T-helper 9 cell (primary cell): ENCODE measurements around the gene ADAMTS14.
"Not testable (repeated sequence)": the region's sequence is repeated elsewhere in the genome, so short reads cannot be mapped to it uniquely, and the experiment has no call there.

Source experiments
- DNase-seq: peaks from one replicate; pipeline ENCODE4 v3.0.0-alpha.2; 2020

Gene ADAMTS14

DNA sequence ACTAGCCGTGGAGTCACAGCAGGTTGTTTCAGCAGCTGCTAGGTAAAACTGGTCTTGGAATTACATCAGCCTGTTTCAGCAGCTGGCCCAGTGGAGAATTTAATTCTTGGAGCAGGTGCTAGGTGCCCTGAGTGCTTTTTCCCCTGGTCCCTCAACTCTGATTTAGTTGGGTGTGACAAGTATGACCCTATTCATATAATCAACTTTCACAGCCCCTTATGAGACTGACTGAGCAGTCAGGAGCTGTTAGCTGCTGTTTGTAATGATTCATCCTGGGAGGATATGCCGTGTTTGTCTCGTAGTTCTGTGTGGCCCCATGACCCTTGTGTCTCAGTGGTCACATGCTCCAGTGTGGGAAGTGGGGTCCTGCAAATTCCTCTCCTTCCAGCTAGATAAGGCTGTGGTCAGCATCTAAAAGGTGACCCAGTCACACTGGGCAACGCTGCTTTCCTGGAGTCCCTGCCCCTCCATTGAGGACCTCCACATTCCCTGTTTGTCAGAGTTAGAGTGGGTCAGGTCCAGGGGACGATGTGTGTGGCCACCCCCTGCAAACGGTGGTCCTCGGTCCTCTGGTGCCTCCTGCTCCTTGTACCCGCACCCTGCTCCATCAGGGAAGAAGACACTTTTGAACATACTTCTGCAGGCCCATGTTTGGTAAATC is 84.5 kb downstream of the ADAMTS14 start:
- DNase-seq: no peak

DNA sequence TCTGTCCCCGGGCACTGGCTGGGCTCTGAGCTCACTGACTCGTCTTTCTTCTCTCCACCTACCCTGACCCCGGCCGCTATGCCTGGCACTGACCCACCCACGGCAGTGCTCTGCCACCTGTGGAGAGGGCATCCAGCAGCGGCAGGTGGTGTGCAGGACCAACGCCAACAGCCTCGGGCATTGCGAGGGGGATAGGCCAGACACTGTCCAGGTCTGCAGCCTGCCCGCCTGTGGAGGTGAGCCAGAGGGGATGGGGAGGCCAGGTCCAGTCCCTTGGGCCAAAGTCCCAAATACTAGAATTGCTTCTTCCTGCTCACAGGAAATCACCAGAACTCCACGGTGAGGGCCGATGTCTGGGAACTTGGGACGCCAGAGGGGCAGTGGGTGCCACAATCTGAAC is 85.5 kb downstream of the ADAMTS14 start:
- DNase-seq: no peak

DNA sequence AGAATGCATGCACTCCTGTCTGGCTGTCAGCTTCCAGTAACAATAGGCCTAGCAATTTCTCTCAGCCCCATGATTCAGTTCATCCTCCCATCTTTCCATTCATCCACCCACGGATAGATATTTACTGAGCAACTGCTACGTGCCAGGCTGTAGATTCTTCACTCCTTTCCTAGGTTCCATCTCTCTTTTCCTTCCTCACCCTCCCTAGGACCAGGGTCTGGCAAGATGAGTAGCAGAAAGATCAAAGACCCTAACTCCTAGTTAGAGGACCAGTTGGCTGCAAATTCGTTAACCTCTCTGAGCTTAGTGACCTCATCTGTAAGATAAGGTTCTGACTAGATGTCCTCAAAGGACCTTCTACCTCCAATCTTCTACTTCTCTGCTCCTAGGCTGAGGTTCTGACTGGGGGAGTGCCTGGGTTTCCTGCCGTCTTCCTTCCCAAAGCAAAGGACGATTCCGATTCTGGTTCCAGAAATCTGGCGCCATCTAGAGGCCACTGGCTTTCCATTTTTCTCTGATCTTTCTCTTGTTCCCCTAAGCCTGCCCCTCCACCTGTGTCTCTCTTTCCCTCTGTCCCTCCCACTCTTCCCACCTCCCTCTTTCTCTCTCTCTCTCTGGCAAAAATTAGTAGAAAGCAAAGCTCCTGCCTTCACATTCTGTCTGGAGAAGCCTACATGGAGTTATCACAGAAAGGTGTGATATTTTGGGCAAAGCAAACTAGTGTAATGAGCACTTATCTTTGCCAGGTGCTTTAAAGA is 86.6 kb downstream of the ADAMTS14 start:
- peak; percentile 57 for DNase-seq

DNA sequence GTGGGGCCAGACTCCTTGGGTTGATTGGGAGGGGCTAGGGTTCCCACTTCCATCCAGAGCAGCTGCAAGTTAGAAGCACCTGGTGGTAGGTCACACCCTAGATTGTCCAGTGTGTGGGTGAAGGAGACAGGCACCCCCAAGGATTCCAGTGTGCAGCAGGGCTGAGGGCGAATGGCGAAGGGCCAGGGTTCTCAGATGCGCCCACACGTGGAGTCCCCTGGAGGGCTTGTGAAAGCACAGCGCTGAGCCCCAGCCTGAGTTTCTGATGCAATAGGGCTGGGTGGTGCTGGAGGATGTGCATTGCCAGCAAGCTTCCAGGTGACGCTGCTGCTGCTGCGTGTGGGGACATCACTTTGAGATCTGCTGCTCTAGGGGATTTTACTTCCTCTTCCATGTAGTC is 87.5 kb downstream of the ADAMTS14 start:
- no peak for DNase-seq

DNA sequence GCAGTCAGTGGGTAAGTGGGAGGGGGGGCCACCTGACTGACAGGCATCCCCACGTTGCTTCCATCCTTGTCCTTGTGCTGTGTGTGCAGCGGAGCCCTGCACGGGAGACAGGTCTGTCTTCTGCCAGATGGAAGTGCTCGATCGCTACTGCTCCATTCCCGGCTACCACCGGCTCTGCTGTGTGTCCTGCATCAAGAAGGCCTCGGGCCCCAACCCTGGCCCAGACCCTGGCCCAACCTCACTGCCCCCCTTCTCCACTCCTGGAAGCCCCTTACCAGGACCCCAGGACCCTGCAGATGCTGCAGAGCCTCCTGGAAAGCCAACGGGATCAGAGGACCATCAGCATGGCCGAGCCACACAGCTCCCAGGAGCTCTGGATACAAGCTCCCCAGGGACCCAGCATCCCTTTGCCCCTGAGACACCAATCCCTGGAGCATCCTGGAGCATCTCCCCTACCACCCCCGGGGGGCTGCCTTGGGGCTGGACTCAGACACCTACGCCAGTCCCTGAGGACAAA is 88.0 kb downstream of the ADAMTS14 start:
- DNase-seq: no peak

DNA sequence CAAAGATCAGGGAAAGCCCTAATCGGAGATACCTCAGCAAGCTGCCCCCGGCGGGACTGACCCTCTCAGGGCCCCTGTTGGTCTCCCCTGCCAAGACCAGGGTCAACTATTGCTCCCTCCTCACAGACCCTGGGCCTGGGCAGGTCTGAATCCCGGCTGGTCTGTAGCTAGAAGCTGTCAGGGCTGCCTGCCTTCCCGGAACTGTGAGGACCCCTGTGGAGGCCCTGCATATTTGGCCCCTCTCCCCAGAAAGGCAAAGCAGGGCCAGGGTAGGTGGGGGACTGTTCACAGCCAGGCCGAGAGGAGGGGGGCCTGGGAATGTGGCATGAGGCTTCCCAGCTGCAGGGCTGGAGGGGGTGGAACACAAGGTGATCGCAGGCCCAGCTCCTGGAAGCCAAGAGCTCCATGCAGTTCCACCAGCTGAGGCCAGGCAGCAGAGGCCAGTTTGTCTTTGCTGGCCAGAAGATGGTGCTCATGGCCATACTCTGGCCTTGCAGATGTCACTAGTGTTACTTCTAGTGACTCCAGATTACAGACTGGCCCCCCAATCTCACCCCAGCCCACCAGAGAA is 88.8 kb downstream of the ADAMTS14 start:
- DNase-seq: no peak

DNA sequence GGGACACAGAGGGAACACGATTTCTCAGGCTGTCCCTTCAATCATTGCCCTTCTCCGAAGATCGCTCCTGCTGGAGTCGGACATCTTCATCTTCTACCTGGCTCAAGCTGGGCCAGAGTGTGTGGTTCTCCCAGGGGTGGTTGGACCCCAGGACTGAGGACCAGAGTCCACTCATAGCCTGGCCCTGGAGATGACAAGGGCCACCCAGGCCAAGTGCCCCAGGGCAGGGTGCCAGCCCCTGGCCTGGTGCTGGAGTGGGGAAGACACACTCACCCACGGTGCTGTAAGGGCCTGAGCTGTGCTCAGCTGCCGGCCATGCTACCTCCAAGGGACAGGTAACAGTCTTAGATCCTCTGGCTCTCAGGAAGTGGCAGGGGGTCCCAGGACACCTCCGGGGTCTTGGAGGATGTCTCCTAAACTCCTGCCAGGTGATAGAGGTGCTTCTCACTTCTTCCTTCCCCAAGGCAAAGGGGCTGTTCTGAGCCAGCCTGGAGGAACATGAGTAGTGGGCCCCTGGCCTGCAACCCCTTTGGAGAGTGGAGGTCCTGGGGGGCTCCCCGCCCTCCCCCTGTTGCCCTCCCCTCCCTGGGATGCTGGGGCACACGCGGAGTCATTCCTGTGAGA is 89.5 kb downstream of the ADAMTS14 start:
- DNase-seq: no peak

DNA sequence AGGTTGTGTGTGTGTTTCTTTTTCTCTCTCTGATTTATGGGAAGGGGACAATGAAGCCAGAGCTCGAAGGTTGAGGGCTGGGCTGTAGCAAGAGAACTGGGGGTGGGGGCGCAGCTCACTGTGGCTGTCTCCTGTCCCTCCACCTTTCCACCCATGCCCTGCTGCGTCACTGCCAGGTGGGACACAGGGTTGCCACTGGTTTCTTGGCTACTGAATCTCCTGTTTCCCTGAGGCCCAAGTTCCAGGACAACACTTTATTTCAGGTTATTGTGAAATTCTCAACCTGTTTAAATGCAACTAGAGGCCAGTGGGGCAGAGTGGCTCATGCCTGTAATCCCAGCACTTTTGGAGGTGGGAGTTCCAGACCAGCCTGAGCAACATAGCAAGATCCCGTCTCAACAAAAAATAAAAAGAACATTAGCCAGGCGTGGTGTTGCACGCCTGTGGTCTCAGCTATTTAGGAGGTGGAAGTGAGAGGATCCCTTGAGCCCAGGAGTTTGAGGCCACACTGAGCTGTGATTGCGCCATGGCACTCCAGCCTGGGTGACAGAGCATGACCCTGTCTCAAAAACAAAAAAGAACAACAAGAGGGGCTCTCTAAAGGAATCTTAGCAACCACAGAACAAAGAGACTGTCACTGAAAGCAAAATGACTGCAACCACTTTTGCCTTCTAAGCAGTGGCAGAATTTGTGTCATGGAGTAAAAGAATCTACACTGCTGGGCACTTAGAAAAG is 90.3 kb downstream of the ADAMTS14 start:
- no peak for DNase-seq

DNA sequence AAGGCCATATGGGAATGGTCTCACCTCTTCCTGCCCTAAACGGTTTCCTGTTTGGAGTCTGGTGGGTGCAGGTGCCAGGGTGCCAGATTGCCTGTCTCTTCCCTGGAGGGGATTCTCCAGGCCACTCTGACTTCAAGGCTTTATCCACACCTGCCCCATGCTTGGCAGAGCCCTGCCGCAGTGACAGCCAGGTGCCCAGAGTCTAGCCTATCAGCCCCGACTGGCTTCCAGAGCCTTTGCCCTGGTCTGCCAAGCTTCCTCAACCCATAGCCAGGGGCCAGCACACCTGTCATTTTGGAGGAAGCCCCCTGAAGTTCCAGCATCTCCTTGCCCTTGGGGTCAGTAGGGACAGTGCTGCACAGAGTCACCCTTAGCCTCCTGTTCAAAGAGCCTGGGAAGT is 91.3 kb downstream of the ADAMTS14 start:
- DNase-seq: no peak

DNA sequence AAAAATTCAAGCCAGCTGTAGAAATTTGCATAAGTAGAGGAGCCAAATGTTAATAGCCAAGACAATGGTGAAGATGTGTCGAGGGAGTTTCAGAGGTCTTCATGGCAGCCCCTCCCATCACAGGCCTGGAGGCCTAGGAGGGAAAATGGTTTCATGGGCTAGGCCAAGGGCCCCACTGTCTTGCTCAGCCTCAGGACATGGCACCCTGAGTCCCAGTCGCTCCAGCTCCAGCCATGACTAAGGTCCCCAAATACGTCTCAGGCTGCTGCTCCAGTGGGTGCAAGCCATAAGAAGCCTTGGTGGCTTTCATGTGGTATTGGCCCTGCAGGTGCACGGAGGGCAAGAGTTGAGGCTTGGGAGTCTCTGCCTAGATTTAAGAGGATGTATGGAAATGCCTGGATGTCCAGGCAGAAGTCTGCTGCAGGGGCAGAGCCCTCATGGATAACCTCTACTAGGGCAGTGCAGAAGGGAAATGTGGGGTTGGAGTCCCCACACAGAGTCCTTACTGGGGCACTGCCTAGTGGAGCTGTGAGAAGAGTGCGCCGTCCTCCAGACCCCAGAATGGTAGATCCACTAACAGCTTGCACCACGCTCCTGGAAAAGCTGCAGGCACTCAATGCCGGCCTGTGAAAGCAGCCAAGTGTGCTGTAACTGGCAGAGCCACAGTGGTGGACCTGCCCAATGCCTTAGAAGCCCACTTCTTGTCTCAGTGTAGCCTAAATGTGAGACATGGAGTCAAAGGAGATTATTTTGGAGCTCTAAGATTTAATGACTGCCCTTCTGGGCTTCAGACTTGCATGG is 93.7 kb downstream of the ADAMTS14 start:
- no peak for DNase-seq

DNA sequence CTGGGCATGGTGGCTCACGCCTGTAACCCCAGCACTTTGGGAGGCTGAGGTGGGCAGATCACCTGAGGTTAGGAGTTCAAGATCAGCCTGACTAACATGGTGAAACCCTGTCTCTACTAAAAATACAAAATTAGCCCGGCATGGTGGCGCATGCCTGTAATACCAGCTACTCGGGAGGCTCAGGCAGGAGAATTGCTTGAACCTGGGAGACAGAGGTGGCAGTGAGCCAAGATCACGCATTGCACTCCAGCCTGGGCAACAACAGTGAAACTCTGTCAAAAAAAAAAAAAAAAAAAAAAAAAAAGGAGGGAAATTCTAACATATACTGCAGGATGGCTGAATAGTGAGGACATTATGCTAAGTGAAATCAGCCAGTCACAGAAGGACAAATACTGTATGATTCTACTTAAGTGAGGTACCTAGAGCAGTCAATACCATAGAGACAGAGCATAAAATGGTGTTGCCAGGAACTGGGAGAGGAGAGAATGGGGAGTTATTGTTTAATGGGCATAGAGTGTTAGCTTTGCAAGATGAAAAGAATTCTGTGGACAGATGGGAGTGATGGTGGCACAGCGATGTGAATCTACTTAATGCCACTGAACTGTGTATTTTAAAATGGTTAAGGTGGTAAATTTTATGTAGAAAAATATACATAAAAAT is 95.8 kb downstream of the ADAMTS14 start:
- not testable (repeated sequence) for DNase-seq

DNA sequence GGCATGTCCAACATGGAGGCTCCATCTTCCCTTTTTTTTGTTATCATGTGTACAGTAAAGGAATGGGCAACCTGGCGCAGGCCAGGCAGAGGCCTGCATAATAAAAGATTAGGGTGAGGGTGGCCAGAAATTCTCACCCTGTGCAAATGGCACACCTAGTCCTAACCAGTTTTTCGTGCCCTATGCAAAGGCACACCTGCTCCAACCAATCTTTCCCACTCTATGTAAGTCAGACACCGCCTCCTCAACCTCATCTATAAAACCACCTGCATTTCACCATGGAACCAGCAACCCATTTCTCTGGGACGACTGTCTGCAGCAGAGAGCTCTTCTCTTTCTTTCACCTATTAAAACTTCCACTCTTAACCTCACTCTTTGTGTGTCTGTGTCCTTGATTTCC is 96.8 kb downstream of the ADAMTS14 start:
- no peak for DNase-seq

DNA sequence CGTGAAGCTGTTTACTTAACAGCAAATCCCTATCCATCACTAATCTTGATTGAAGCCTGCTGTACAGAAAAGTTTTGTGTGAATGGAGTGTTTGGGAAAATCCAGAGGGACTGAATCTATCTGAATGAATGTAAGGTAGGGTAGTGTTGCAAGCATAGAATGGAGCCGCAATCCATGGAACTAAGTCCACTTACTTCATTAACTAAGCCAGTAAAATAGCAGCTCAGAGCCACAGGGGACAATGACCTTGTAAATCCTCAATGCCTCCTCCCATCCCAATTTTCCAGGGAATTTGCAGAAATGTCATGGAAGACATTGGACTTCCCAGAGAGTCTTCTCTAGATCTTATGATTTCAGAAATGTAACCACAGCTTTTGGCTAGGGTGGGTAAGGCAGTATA is 97.7 kb downstream of the ADAMTS14 start:
- DNase-seq: no peak

DNA sequence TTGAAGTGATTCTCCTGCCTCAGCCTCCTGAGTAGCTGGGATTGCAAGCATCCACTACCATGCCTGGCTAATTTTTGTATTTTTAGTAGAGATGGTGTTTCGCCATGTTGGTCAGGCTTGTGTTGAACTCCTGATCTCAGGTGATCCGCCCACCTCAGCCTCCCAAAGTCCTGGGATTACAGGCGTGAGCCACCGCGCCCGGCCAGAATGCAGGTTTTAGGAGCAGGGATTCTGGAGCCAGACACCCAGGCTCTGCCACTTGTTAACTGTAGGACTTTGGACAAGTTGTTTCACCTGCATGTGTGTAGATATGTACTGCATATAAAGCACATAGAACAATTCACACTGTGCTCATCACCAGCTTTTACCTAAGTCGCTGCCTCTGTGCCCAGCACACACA is 98.2 kb downstream of the ADAMTS14 start:
- not testable (repeated sequence) for DNase-seq

DNA sequence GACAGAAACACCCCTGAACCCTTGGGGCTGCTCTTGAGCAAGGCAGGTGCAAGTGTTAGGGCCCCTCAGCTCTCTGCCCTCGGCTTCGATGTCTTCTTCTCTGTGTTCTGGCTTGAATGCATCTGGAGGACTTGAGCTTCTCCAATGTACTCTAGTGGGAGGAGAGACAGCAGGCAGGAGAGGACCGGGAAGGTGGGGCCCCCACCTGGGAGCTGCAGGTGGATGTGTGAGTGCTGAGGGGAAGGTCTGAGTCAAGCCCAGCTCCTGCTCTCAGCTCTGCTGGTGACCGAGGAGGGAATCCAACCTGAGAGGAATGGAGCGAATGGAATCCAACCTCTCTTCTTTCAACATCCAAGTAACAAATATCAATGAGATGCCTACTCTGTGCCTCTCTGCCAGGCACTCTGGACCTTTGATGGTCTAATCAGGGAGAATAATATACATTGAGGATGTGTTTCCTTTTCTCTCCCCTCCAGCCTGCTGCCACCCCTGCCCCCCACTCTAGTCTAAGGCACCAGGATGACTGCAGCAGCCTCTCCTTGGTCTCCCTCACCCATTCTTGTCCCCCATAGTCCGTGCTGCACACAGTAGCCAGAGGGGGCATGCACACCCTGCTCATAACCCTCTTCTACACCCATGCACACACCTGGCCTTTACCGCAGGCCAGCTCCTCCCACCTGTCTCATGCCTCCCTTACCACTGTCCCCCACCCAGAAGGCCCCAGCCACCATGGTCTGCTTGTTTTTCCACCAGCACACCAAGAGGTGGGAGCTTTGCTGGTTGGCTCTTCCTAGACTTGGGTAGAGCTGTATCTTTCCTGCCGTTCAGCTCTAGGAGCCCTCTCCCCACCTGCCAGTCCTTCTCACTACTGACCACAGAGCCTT is 99.2 kb downstream of the ADAMTS14 start:
- DNase-seq: no peak

DNA sequence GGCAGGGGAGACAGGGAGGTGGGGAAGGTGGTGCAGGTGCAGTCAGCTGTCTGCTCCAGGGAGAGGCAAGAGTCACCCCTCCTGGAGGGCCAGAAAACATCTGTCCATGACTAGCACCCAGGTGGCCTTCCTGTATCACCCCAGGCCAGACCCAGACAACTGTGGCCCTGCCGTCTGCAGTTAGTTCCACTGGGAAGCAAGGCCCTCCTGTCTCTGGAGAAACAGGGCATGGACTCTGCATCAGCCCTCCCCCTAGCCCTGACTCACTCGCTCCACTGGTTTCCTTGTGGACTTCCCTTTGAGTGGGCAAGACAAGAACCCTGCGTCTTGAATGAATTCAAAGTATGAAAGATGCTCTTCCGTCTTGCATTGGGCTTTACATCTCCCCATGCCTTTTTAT is 100.3 kb downstream of the ADAMTS14 start:
- no peak for DNase-seq

DNA sequence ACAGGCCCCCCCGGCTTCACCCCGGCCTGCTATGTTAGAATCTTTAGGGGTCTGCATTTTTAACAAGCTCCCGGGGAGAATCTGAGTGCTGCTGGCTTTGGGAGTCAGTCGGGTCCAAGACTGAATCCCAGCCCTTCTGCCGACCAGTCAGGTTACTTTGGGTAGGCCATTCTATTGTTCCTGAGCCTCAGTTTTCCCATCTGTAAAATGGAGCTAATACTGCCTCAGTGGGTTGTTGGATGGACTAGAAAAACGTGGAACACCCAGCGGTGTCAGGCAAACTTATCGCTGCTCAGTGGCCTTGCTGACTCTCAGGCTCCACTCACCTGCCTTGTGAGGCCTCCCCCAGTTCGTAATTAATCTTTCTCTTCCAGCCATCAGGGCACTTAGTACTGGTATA is 101.2 kb downstream of the ADAMTS14 start:
- no peak for DNase-seq

DNA sequence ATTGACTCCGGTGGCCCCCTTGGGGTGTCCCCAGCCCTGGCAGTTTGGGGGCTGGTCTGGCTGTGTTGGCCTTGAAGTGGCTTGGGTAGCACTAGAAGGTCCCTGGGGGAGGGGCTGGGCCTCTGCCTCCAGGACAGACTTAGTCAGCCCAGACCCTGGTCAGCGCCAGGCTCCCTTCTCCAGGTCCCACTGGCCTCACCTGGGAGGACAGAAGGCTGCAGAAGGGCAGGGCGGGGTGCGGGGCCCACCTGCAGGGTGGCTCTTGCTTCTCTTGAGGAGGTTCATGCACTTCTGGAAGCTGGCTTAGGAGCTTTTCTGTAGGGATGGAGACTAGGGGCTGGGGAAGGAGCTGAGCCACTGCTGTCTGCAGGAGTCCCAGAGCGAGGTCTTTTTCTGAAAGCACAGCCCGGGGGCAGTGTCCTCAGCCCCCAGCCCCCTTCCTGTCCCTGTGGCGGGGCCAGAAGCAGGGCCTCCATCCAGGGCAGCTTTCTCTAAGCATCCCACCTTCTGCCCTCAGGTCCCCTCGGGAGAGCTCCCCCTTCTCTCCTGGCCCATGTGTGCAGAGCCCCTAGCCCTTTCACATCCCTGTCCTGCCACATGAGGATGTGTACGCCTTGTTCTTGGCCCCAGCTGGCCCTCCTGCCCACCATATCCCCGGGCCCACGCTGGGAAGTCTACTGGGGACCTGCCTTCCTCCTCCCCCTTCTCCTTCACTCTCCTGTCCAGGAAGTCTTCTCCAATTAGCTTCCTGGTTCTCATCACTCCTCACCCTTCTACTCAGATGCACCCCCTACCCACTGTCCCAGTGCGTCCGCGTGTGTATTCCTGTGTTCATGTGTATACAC is 101.9 kb downstream of the ADAMTS14 start:
- no peak for DNase-seq
